Measurements from ENCODE around the gene EPN3.
A peak's percentile ranks its signal among the peaks of the same experiment; 100 is the strongest.

EPN3 gene

GRCh38 chr17:50558581-50558940 lies 26.0 kb downstream of the EPN3 start:
- Histone ChIP-seq H3K79me2 (ENCODE audit: control insufficient read depth, insufficient read depth, low read length, poor library complexity) (no peaks in the 10 kb centered on the region), H3K27ac (ENCODE audit: low read depth, low read length) (no peak overlapping the region), H2BK12ac (ENCODE audit: low read length) (no peak overlapping the region), H2AK5ac (ENCODE audit: low read length) (no peak overlapping the region), H3K4me2 (ENCODE audit: low read length) (no peak overlapping the region), H3K79me1 (ENCODE audit: low read length) (no peaks in the 10 kb centered on the region), H3K23ac (ENCODE audit: low read length) (no peak overlapping the region), H3K18ac (ENCODE audit: low read length) (no peak overlapping the region), H2BK120ac (ENCODE audit: insufficient read depth, low read length, poor library complexity) (no peak overlapping the region), H4K91ac (ENCODE audit: low read depth, low read length) (no peak overlapping the region), H4K12ac (ENCODE audit: low read depth, low read length) (no peak overlapping the region), H2AFZ (ENCODE audit: insufficient read depth, low read length, poor library complexity) (no peak overlapping the region), H3K9ac (ENCODE audit: low read length) (no peak overlapping the region), H3K9me3 (ENCODE audit: insufficient read depth, low read depth, low read length) (peaks cover 11% of the 10 kb centered on the region), H3K4ac (ENCODE audit: low read depth, low read length) (no peak overlapping the region), H4K8ac (ENCODE audit: low read depth, low read length) (no peak overlapping the region), H3K4me3 (ENCODE audit: low read depth, low read length) (no peak overlapping the region), H3K14ac (ENCODE audit: low read length) (no peak overlapping the region), H2BK5ac (ENCODE audit: low read depth, low read length, poor library complexity) (no peak overlapping the region), H3K27me3 (ENCODE audit: insufficient read depth, low read length) (peaks cover 66% of the 10 kb centered on the region), H3K36me3 (ENCODE audit: control insufficient read depth in 1 of 2, insufficient read depth in 2 of 2, low read length in 2 of 2) (no peaks in the 10 kb centered on the region), H3K4me1 (ENCODE audit: control insufficient read depth in 1 of 2, insufficient read depth in 2 of 2, low read length in 2 of 2) (peaks cover 6 to 13% of the 10 kb centered on the region in 2 experiments)
- no CpG with 5 or more reads among the region's 18 CpGs for WGBS (ENCODE audit: extremely low coverage, insufficient coverage, insufficient read length)
- no peak for DNase-seq

GRCh38 chr17:50558941-50559614 lies 26.5 kb downstream of the EPN3 start:
- H4K12ac ChIP-seq (ENCODE audit: low read depth, low read length), result no peak overlapping the region
- H3K14ac ChIP-seq (ENCODE audit: low read length), result no peak overlapping the region
- no peak overlapping the region for H2BK12ac ChIP-seq (ENCODE audit: low read length)
- H2BK120ac ChIP-seq (ENCODE audit: insufficient read depth, low read length, poor library complexity), result no peak overlapping the region
- H3K9me3 ChIP-seq (ENCODE audit: insufficient read depth, low read depth, low read length), result peaks cover 11% of the 10 kb centered on the region
- no peaks in the 10 kb centered on the region for H3K36me3 ChIP-seq (ENCODE audit: control insufficient read depth in 1 of 2, insufficient read depth in 2 of 2, low read length in 2 of 2)
- H3K79me1 ChIP-seq (ENCODE audit: low read length), result no peaks in the 10 kb centered on the region
- peaks cover 6 to 13% of the 10 kb centered on the region in 2 experiments for H3K4me1 ChIP-seq (ENCODE audit: control insufficient read depth in 1 of 2, insufficient read depth in 2 of 2, low read length in 2 of 2)
- H3K4ac ChIP-seq (ENCODE audit: low read depth, low read length), result no peak overlapping the region
- no peak overlapping the region for H3K27ac ChIP-seq (ENCODE audit: low read depth, low read length)
- no peak for DNase-seq
- H3K79me2 ChIP-seq (ENCODE audit: control insufficient read depth, insufficient read depth, low read length, poor library complexity), result no peaks in the 10 kb centered on the region
- H3K18ac ChIP-seq (ENCODE audit: low read length), result no peak overlapping the region
- peaks cover 71% of the 10 kb centered on the region for H3K27me3 ChIP-seq (ENCODE audit: insufficient read depth, low read length)
- H2AFZ ChIP-seq (ENCODE audit: insufficient read depth, low read length, poor library complexity), result no peak overlapping the region
- H2AK5ac ChIP-seq (ENCODE audit: low read length), result no peak overlapping the region
- no peak overlapping the region for H2BK5ac ChIP-seq (ENCODE audit: low read depth, low read length, poor library complexity)
- WGBS (ENCODE audit: extremely low coverage, insufficient coverage, insufficient read length), result no CpG with 5 or more reads among the region's 55 CpGs
- H3K23ac ChIP-seq (ENCODE audit: low read length), result no peak overlapping the region
- no peak overlapping the region for H3K9ac ChIP-seq (ENCODE audit: low read length)
- peak overlapping the region; percentile 30 for H3K4me2 ChIP-seq (ENCODE audit: low read length)
- no peak overlapping the region for H3K4me3 ChIP-seq (ENCODE audit: low read depth, low read length)
- H4K91ac ChIP-seq (ENCODE audit: low read depth, low read length), result no peak overlapping the region
- H4K8ac ChIP-seq (ENCODE audit: low read depth, low read length), result no peak overlapping the region

- no peaks in the 10 kb centered on the region for H3K36me3 ChIP-seq (ENCODE audit: control insufficient read depth in 1 of 2, insufficient read depth in 2 of 2, low read length in 2 of 2)
- H3K4ac ChIP-seq (ENCODE audit: low read depth, low read length), result no peak overlapping the region
- no CpG with 5 or more reads among the region's 27 CpGs for WGBS (ENCODE audit: extremely low coverage, insufficient coverage, insufficient read length)
- peak; percentile 12 to 48 for DNase-seq
- no peak overlapping the region for H3K23ac ChIP-seq (ENCODE audit: low read length)
- H2AFZ ChIP-seq (ENCODE audit: insufficient read depth, low read length, poor library complexity), result no peak overlapping the region
- no peaks in the 10 kb centered on the region for H3K79me2 ChIP-seq (ENCODE audit: control insufficient read depth, insufficient read depth, low read length, poor library complexity)
- no peak overlapping the region for H2AK5ac ChIP-seq (ENCODE audit: low read length)
- peaks cover 75% of the 10 kb centered on the region for H3K27me3 ChIP-seq (ENCODE audit: insufficient read depth, low read length)
- no peak overlapping the region for H3K27ac ChIP-seq (ENCODE audit: low read depth, low read length)
- peaks cover 11% of the 10 kb centered on the region for H3K9me3 ChIP-seq (ENCODE audit: insufficient read depth, low read depth, low read length)
- no peak overlapping the region for H4K12ac ChIP-seq (ENCODE audit: low read depth, low read length)
- no peaks in the 10 kb centered on the region for H3K79me1 ChIP-seq (ENCODE audit: low read length)
- H3K18ac ChIP-seq (ENCODE audit: low read length), result no peak overlapping the region
- peak overlapping the region; percentile 70 for H3K4me2 ChIP-seq (ENCODE audit: low read length)
- H3K4me3 ChIP-seq (ENCODE audit: low read depth, low read length), result no peak overlapping the region
- H3K4me1 ChIP-seq (ENCODE audit: control insufficient read depth in 1 of 2, insufficient read depth in 2 of 2, low read length in 2 of 2), result peaks cover 6 to 13% of the 10 kb centered on the region in 2 experiments
- H2BK5ac ChIP-seq (ENCODE audit: low read depth, low read length, poor library complexity), result no peak overlapping the region
- no peak overlapping the region for H4K8ac ChIP-seq (ENCODE audit: low read depth, low read length)
- no peak overlapping the region for H4K91ac ChIP-seq (ENCODE audit: low read depth, low read length)
- H3K14ac ChIP-seq (ENCODE audit: low read length), result no peak overlapping the region
- no peak overlapping the region for H2BK120ac ChIP-seq (ENCODE audit: insufficient read depth, low read length, poor library complexity)
- H3K9ac ChIP-seq (ENCODE audit: low read length), result no peak overlapping the region
- H2BK12ac ChIP-seq (ENCODE audit: low read length), result no peak overlapping the region
These were observed 27.2 kb downstream of the EPN3 start for GRCh38 chr17:50559674-50560184.

GRCh38 chr17:50560185-50560824 lies 27.8 kb downstream of the EPN3 start, which contains the start of gene CACNA1G:
TSS of gene CACNA1G (plus strand) at chr17:50560715. CDS start at chr17:50561460, 745 bp downstream.
- H2BK12ac ChIP-seq (ENCODE audit: low read length), result no peak within 1 kb of the TSS
- WGBS (ENCODE audit: extremely low coverage, insufficient coverage, insufficient read length), result no CpG with 5 or more reads among the region's 56 CpGs
- no peak within 1 kb of the TSS for H2BK5ac ChIP-seq (ENCODE audit: low read depth, low read length, poor library complexity)
- H3K36me3 ChIP-seq (ENCODE audit: control insufficient read depth in 1 of 2, insufficient read depth in 2 of 2, low read length in 2 of 2), result no peaks in the 10 kb centered on the region
- H3K79me1 ChIP-seq (ENCODE audit: low read length), result no peaks in the 10 kb centered on the region
- peaks cover 6 to 13% of the 10 kb centered on the region in 2 experiments for H3K4me1 ChIP-seq (ENCODE audit: control insufficient read depth in 1 of 2, insufficient read depth in 2 of 2, low read length in 2 of 2)
- peak within 1 kb of the TSS; percentile 70 for H3K4me2 ChIP-seq (ENCODE audit: low read length)
- H2AFZ ChIP-seq (ENCODE audit: insufficient read depth, low read length, poor library complexity), result no peak within 1 kb of the TSS
- no peak within 1 kb of the TSS for H3K27ac ChIP-seq (ENCODE audit: low read depth, low read length)
- H2AK5ac ChIP-seq (ENCODE audit: low read length), result no peak within 1 kb of the TSS
- H3K18ac ChIP-seq (ENCODE audit: low read length), result no peak within 1 kb of the TSS
- H3K4me3 ChIP-seq (ENCODE audit: low read depth, low read length), result peak within 1 kb of the TSS; percentile 55
- no peaks in the 10 kb centered on the region for H3K79me2 ChIP-seq (ENCODE audit: control insufficient read depth, insufficient read depth, low read length, poor library complexity)
- H3K9ac ChIP-seq (ENCODE audit: low read length), result no peak within 1 kb of the TSS
- no peak within 1 kb of the TSS for H2BK120ac ChIP-seq (ENCODE audit: insufficient read depth, low read length, poor library complexity)
- no peak within 1 kb of the TSS for H4K8ac ChIP-seq (ENCODE audit: low read depth, low read length)
- no peak within 1 kb of the TSS for H4K12ac ChIP-seq (ENCODE audit: low read depth, low read length)
- H3K27me3 ChIP-seq (ENCODE audit: insufficient read depth, low read length), result peaks cover 79% of the 10 kb centered on the region
- peak; percentile 78 to 85 for DNase-seq
- H3K9me3 ChIP-seq (ENCODE audit: insufficient read depth, low read depth, low read length), result peaks cover 11% of the 10 kb centered on the region
- H3K4ac ChIP-seq (ENCODE audit: low read depth, low read length), result no peak within 1 kb of the TSS
- no peak within 1 kb of the TSS for H3K23ac ChIP-seq (ENCODE audit: low read length)
- no peak within 1 kb of the TSS for H3K14ac ChIP-seq (ENCODE audit: low read length)
- H4K91ac ChIP-seq (ENCODE audit: low read depth, low read length), result no peak within 1 kb of the TSS
